ENCODE data around the gene SERGEF. TPM values are rescaled to one million over a fixed set of nuclear protein-coding genes. Genes with fewer than 3 reads are reported as not detected.
"Not testable (repeated sequence)": the region's sequence is repeated elsewhere in the genome, so short reads cannot be mapped to it uniquely, and the experiment has no call there.

Gene SERGEF
- total RNA-seq, 1 experiment from 2014 or later = 31.7 TPM

- no peak for DNase-seq (ENCODE audit: low read depth)
These were observed 105.8 kb downstream of the SERGEF start for GRCh38 chr11:17907046-17907445.

- peak; percentile 5 for DNase-seq (ENCODE audit: low read depth)
These were observed 106.4 kb downstream of the SERGEF start for GRCh38 chr11:17906436-17906835.

GRCh38 chr11:17905477-17905876, 107.4 kb downstream of the SERGEF start:
- DNase-seq (ENCODE audit: low read depth) = no peak

DNA sequence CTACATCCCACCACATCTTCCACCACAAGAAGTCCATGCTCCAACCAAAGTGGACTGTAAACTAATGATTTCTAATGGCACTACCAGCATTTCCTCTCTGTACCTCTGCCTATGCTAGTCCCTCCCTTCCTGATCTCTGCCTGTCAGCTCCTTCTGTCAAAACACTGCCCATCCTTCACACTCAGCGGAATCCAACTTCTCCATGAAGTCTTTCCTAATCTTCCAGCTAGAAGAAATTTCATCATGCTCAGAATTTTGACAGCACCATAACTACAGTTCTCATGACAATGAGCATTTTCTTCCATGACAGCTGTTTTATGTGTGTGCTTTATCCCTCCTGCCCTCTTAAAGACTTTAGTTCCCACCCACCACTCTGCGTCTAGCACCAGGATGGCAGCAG, 111.4 kb downstream of the SERGEF start:
- no peak for DNase-seq (ENCODE audit: low read depth)

- peak; percentile 3 for DNase-seq (ENCODE audit: low read depth)
These were observed 114.1 kb downstream of the SERGEF start for GRCh38 chr11:17898782-17899181.

GRCh38 chr11:17898071-17898470, 114.8 kb downstream of the SERGEF start:
- DNase-seq (ENCODE audit: low read depth) = no peak

DNA sequence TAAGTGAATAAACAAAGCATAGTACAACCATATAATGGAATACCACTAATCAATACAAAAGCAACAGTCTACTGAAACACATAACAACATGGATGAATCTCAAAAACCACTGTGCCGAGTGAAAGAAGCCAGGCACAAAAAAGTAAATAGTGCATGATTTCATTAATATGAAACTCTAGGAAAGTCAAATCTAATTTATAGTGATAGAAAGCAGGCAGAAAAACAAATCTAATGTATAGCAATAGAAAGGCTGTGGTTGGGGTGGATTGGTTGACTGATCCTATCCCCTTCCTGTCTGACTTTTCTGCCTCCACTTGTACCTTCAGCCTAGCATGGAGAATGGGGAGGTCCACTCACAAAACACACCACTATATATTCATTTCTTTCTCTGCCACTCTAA, 115.4 kb downstream of the SERGEF start:
- no peak for DNase-seq (ENCODE audit: low read depth)

DNA sequence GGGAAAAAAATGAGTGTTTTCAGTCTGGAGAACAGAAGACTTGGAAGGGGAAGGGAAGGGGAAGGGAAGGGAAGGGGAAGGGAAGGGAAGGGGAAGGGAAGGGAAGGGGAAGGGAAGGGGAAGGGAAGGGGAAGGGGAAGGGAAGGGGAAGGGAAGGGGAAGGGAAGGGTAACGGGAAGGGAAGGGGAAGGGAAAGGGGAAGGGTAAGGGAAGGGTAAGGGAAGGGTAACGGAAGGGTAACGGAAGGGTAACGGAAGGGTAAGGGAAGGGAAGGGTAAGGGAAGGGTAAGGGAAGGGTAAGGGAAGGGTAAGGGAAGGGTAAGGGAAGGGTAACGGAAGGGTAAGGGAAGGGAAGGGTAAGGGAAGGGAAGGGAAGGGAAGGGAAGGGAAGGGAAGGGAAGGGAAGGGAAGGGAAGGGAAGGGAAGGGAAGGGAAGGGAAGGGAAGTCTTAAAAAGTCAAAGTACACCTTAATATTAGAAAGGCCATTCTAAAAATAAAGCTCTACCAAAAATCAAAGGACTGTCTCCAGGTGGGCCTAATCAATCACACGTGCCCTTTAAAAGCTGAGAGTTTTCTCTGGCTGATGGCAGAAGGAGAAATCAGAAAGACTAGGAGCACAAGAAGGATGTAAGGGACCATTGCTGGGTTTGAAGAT, 116.2 kb downstream of the SERGEF start:
- not testable (repeated sequence) for DNase-seq (ENCODE audit: low read depth)

- DNase-seq (ENCODE audit: low read depth) = no peak
These were observed 117.8 kb downstream of the SERGEF start for GRCh38 chr11:17894929-17895658.

DNA sequence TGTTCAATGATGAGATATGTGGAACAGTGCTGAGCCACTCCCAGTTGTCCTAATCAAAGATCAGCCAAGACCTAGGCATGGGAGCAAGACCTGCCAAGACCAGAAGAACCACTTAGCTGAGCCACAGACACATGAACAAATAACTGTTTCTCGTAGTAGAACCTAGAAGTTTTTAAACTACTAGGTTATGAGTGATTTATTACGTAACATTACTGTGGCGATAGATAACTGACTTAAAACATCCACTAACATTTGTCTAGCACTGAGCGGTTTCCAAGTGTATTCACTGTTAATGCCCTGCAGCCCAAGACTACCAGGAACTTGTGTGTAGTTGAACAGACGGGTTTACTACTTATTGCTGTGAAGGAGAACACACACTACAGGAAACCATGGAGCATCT, 120.4 kb downstream of the SERGEF start:
- DNase-seq (ENCODE audit: low read depth) = no peak

- DNase-seq (ENCODE audit: low read depth) = no peak
These were observed 122.5 kb downstream of the SERGEF start for GRCh38 chr11:17890325-17890724.

DNA sequence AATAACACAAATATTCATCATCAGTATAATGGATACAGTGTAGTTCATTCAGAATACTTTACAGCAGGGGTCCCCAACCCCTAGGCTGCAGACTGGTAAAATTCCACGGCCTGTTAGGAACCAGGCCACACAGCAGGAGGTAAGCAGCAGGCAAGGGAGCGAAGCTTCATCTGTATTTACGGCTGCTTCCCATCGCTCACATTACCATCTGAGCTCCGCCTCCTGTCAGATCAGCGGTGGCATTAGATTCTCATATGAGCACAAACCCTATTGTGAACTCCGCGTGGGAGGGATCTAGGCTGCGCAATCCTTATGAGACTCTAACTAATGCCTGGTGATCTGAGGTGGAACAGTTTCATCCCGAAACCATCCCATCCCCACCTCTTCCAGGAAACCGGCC, 125.1 kb downstream of the SERGEF start:
- no peak for DNase-seq (ENCODE audit: low read depth)

DNA sequence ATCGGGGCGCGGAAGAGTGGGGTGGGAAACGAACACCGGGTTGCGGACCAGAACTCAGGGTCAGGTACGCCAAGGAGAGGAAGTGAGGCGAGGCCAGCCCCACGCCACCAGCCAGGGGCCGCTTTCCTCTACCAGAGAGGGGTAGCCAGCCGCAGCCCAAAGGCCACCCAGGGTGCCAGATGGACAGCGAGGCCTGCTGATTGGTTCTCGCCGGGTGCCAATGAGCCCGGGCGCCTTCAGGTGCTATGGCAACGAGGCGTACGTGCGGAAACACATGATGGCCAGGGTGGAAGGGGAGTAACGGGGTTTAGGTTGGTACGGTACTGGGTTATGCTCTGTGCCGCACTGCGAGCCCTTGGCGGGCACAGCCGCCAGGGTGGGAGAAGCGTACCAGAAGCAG, 128.9 kb downstream of the SERGEF start:
- DNase-seq (ENCODE audit: low read depth) = no peak

GRCh38 chr11:17883057-17883456, 129.8 kb downstream of the SERGEF start:
- no peak for DNase-seq (ENCODE audit: low read depth)

GRCh38 chr11:17878743-17879142, 134.1 kb downstream of the SERGEF start:
- no peak for DNase-seq (ENCODE audit: low read depth)

DNA sequence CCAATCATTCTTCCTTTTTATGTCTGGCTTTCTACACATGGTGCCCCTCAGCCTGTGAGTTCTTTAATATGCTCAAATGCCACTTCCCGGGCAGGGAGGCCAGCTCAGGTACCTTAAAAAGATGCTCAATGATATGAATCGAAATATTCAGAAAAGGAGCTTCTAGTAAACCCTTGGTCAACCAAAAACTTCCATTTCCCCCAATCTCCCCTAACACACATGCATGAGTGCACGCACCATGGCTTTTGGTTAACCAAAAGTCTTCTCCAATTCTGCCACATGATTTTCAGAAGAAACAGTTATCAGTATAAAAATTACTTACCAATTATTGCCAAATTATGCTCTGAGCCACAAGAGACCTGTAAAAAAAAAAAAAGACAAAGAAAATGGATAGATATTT, 135.0 kb downstream of the SERGEF start:
- no peak for DNase-seq (ENCODE audit: low read depth)

- no peak for DNase-seq (ENCODE audit: low read depth)
These were observed 136.0 kb downstream of the SERGEF start for GRCh38 chr11:17876827-17877226.

DNA sequence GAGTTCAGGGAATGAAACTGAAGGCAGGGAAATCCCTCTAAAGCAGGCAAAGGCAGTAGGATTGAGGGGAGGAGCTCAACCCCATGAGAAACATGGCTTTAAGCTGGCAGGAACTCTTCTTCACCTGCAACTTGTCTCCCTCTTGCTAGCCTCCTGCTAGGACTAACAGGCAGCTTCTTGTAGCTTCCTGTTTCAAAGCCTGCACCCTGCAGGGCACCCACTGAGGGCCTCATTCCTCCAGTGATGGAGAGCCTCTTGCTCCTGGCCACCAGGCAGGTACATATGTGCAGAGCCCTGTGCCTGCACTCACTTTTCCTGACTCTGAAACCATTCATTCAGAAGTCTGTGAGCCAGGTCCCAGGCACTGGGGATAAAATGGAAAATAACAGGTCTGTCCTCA, 137.0 kb downstream of the SERGEF start:
- no peak for DNase-seq (ENCODE audit: low read depth)

DNA sequence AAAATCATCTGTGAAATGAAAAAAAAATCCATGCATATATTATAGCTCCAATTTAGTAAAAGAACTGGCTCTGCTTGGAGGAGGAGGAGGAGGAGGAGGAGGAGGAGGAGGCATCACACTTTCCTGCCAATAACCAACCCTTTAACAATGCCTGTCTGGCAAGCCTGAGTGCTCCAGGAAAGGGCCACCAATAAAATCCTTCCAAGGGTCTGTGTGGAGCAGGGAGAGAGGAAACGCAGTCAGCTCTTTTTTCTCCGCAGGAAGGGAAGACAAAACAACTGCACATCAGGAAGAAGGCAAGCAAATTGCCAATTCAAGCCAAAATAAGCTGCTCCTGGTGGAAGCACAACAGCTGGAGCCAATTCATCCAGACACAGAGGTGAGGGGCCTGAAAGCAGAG, 139.3 kb downstream of the SERGEF start:
- no peak for DNase-seq (ENCODE audit: low read depth)

DNA sequence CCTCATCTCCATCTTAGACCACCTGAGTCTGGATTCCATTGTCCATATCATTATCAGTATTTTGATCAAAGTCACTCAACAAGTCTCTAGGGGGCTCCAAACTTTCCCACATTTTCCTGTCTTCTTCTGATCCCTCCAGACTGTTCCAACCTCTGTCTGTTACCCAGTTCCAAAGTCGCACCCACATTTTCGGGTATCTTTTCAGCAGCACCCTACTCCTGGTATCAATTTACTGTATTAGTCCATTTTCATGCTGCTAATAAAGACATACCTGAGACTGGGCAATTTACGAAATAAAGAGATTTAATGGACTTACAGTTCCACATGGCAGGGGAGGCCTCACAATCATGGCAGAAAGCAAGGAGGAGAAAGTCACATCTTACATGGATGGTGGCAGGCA, 144.4 kb downstream of the SERGEF start:
- DNase-seq (ENCODE audit: low read depth) = not testable (repeated sequence)

GRCh38 chr11:17867341-17867740, 145.5 kb downstream of the SERGEF start:
- no peak for DNase-seq (ENCODE audit: low read depth)

DNA sequence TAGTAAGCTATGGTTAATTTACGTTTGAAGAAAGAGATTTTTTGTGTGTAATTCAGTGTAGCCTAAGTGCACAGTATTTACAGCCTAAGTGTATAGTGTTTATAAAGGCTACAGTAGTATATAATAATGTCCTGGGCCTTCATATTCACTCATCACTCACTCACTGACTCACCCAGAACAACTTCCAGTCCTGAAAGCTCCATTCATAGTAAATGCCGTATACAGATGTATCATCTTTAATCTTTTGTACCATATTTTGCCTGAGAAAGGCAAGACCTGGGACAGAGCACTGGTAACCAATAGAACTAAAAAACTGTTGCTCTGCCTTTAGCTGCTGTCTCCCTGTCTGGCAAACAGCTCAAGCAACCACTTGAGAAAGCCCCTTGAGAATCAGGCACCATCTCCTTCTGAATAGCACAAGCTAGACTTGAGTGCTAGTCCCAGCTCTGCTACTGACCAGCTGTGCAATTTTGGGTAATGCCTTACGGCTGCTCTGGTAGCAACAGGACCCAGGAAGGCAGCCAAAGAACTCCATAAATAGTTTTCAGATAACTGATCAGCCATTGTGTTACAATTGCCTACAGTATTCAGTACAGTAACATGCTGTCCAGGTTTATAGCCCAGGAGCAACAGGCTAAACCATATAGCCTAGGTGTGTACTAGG, 146.9 kb downstream of the SERGEF start:
- DNase-seq (ENCODE audit: low read depth) = no peak

DNA sequence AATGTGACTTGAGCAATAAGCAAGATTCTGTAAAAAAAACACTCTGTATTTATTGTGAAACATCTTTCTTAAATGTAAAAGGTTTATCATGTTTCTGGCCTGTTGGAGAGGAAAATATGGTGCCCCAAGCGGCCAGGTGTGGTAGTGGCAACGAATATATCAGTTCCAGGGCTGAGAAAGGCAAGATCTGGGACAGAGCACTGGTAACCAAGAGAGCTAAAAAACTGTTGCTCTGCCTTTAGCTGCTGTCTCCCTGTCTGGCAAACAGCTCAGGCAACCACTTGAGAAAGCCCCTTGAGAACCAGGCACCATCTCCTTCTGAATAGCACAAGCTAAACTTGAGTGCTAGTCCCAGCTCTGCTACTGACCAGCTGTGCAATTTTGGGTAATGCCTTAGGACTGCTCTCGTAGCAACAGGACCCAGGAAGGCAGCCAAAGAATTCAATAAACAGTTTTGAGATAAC, 148.3 kb downstream of the SERGEF start:
- no peak for DNase-seq (ENCODE audit: low read depth)
